GM18909 (cell line): Measurements from ENCODE around the gene OR7A17.

Source experiments
- ATAC-seq: cut with Tn5 transposase; IDR thresholded peaks from one replicate; pipeline ENCODE4 v1.9.1; 2021; ENCODE audit warnings: mild to moderate bottlenecking; ENCODE audit not compliant: unreplicated experiment, poor library complexity

The OR7A17 gene

GRCh38 chr19:14886032-14886431 lies at the start of gene OR7A17:
Gene OR7A17 (minus strand): TSS chr19:14886132. CDS start chr19:14881355, 4,777 bp downstream.
- ATAC-seq, result no peak

GRCh38 chr19:14933506-14933905 lies 47.6 kb upstream of the OR7A17 start:
- ATAC-seq, result no peak

- no peak for ATAC-seq
Measured at GRCh38 chr19:14916848-14917247, 30.9 kb upstream of the OR7A17 start.

- no peak for ATAC-seq
Measured at GRCh38 chr19:14915116-14915515, 29.2 kb upstream of the OR7A17 start.

- ATAC-seq, result no peak
Measured at GRCh38 chr19:14906711-14907110, 20.8 kb upstream of the OR7A17 start.

GRCh38 chr19:14901675-14902260 lies 15.8 kb upstream of the OR7A17 start:
- ATAC-seq, result no peak

- no peak for ATAC-seq
Measured at GRCh38 chr19:14890643-14891379, 4.9 kb upstream of the OR7A17 start.

GRCh38 chr19:14889994-14890642 lies 4.2 kb upstream of the OR7A17 start:
- ATAC-seq, result no peak

- no peak for ATAC-seq
Measured at GRCh38 chr19:14871619-14872230, 14.2 kb downstream of the OR7A17 start.

- no peak for ATAC-seq
Measured at GRCh38 chr19:14868497-14868896, 17.4 kb downstream of the OR7A17 start.

GRCh38 chr19:14848822-14849221 lies 37.1 kb downstream of the OR7A17 start, which contains the start of gene OR7A10:
Gene OR7A10 (minus strand): TSS chr19:14848922. CDS start chr19:14841877, 7,045 bp downstream.
- no peak for ATAC-seq

- ATAC-seq, result no peak
Measured at GRCh38 chr19:14843578-14843977, 42.4 kb downstream of the OR7A17 start.

GRCh38 chr19:14843169-14843568 lies 42.8 kb downstream of the OR7A17 start:
- ATAC-seq, result no peak

- ATAC-seq, result no peak
Measured at GRCh38 chr19:14840206-14840605, 45.7 kb downstream of the OR7A17 start.

- ATAC-seq, result no peak
Measured at GRCh38 chr19:14837391-14837790, 48.5 kb downstream of the OR7A17 start.

GRCh38 chr19:14835011-14835410 lies 50.9 kb downstream of the OR7A17 start, which contains the start of the genes OR7A5 and OR7C1:
Gene OR7A5 (minus strand): TSS chr19:14835185. CDS start chr19:14828241, 6,944 bp downstream.
Gene OR7C1 (minus strand): TSS chr19:14835185. CDS start chr19:14800136, 35,049 bp downstream.
- no peak for ATAC-seq

- no peak for ATAC-seq
Measured at GRCh38 chr19:14830702-14831101, 55.2 kb downstream of the OR7A17 start.
